Cardiac muscle cell (in vitro differentiated cells and primary cell): ENCODE measurements around the gene TMEM109. TPM values are rescaled to one million over a fixed set of nuclear protein-coding genes. Genes with fewer than 3 reads are reported as not detected.
A peak's percentile ranks its signal among the peaks of the same experiment; 100 is the strongest.

Experiments used
- DNase-seq, 2 donors: peaks; one replicate each; pipeline versions ENCODE4 v3.0.0 to v3.0.0-alpha.2; 2010 to 2017; ENCODE audit warnings: low read depth in 1 of 2, low spot score in 1 of 2
- H3K27ac ChIP-seq: fragments of 200-600 bp; sonication (generic); 2 replicates; pipeline ENCODE4 v1.5.1; 2016
- H3K27me3 ChIP-seq: fragments of 200-600 bp; sonication (generic); 2 replicates; pipeline ENCODE4 v1.6.0; 2016; ENCODE audit warnings: control low read depth
- H3K36me3 ChIP-seq: fragments of 200-600 bp; sonication (generic); 2 replicates; pipeline ENCODE4 v1.5.1; 2016; ENCODE audit warnings: control low read depth
- H3K4me1 ChIP-seq: fragments of 200-600 bp; sonication (generic); 2 replicates; pipeline ENCODE4 v1.8.1; 2017; ENCODE audit warnings: low read depth, mild to moderate bottlenecking, mixed run types
- H3K4me3 ChIP-seq: fragments of 200-600 bp; sonication (generic); 2 replicates; pipeline ENCODE4 v1.5.1; 2016; ENCODE audit warnings: mild to moderate bottlenecking
- H3K9me3 ChIP-seq: fragments of 200-600 bp; sonication (generic); 2 replicates; pipeline ENCODE4 v1.5.1; 2017; ENCODE audit warnings: low read depth, mild to moderate bottlenecking, control low read depth
- polyA plus RNA-seq: library from polyadenylated mRNA; unstranded; fragments of >200 nt; fragmentation: Nextera tagmentation; extraction: Ambion mirVana; gene quantifications from 2 replicates; pipeline ENCODE4 v1.2.1, GENCODE V29; 2016
- total RNA-seq: library from RNA; depleted of rRNA; stranded (reverse); fragments of >200 nt; gene quantifications from 2 replicates; pipeline ENCODE4 v1.2.3, GENCODE V29; 2016
- TF ChIP-seq, protein P1 (sequence below): IDR thresholded peaks from 2 replicates; pipeline ENCODE4 v1.5.1; 2012; ENCODE audit warnings: low read depth, mild to moderate bottlenecking, low read length

TMEM109 gene
- total and polyA plus RNA-seq, 2 experiments from 2014 or later = 56.7 to 109 TPM

DNA sequence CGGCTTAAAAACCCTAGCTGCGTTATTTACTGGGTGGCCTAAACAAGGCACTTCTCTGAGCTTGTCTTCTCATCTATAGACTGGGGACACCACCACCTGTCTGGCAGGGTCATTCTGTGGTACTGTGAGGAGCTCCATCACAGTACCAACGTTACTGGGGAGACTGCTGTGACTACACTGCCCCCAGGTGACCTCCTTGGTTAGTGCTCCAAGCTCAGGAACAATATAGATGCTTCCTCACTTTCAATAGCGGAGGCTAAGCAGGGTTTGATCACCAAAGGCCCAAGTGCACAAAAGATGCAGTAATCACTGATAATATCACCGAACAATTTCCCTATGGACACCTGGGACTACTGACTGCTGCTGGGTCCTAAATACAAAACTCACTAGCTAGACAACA is 26.4 kb upstream of the TMEM109 start:
- Histone ChIP-seq H3K36me3 (no peaks in the 10 kb centered on the region), H3K4me1 (no peaks in the 10 kb centered on the region), H3K4me3 (no peak overlapping the region), H3K9me3 (no peaks in the 10 kb centered on the region), H3K27me3 (no peaks in the 10 kb centered on the region), H3K27ac (no peak overlapping the region)
- DNase-seq = peak; percentile 55 to 75
- TF ChIP-seq, protein P1, sequence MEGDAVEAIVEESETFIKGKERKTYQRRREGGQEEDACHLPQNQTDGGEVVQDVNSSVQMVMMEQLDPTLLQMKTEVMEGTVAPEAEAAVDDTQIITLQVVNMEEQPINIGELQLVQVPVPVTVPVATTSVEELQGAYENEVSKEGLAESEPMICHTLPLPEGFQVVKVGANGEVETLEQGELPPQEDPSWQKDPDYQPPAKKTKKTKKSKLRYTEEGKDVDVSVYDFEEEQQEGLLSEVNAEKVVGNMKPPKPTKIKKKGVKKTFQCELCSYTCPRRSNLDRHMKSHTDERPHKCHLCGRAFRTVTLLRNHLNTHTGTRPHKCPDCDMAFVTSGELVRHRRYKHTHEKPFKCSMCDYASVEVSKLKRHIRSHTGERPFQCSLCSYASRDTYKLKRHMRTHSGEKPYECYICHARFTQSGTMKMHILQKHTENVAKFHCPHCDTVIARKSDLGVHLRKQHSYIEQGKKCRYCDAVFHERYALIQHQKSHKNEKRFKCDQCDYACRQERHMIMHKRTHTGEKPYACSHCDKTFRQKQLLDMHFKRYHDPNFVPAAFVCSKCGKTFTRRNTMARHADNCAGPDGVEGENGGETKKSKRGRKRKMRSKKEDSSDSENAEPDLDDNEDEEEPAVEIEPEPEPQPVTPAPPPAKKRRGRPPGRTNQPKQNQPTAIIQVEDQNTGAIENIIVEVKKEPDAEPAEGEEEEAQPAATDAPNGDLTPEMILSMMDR = peak; percentile 80

DNA sequence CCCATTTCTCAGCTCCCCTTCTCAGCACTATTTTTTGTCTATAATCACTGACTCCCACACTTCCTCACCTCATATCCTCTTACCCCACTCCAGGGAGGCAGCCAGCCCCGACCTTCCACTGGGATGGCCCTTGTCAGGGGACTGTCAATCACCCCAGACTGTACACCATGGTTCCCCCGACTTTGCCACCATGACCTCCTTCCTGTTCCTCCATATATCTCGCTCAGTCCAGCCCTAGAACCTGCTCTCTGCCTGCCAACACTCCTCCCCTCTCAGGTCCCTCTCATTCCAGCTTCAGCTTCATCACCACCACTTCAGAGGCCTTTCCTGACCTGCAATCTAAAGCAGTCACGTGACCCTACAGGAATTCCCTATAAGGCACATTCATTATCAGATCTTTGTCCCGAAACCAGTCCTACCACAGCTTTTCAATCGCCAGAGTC is 24.1 kb upstream of the TMEM109 start:
- TF ChIP-seq, protein P1 = no peak
- H3K27me3 ChIP-seq = no peaks in the 10 kb centered on the region
- no peak overlapping the region for H3K4me3 ChIP-seq
- H3K9me3 ChIP-seq = no peaks in the 10 kb centered on the region
- DNase-seq = no peak
- H3K4me1 ChIP-seq = no peaks in the 10 kb centered on the region
- peaks cover 14% of the 10 kb centered on the region for H3K36me3 ChIP-seq
- H3K27ac ChIP-seq = no peak overlapping the region

DNA sequence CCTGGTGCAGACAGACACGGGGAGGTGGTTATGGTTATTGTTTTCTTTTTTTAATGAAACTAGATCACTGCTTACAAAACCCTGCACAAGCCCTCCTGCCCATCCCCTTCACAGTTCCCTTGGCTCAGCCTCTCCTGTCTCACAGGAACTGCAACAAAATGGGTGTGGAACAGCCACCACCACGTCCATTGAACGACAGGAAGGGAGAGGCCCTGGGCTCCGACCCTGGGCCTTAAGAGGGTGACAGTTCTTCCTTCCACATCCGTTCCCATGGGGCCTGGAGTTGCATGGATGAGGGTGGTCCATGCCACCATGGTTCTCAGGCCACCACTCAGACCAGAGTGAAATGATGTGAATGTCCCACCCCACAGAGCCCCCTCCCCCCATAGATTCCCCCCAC is 23.3 kb upstream of the TMEM109 start:
- H3K4me1 ChIP-seq = no peaks in the 10 kb centered on the region
- no peak for DNase-seq
- TF ChIP-seq, protein P1 = no peak
- no peak overlapping the region for H3K27ac ChIP-seq
- peaks cover 21% of the 10 kb centered on the region for H3K36me3 ChIP-seq
- no peak overlapping the region for H3K4me3 ChIP-seq
- H3K9me3 ChIP-seq = no peaks in the 10 kb centered on the region
- H3K27me3 ChIP-seq = no peaks in the 10 kb centered on the region

DNA sequence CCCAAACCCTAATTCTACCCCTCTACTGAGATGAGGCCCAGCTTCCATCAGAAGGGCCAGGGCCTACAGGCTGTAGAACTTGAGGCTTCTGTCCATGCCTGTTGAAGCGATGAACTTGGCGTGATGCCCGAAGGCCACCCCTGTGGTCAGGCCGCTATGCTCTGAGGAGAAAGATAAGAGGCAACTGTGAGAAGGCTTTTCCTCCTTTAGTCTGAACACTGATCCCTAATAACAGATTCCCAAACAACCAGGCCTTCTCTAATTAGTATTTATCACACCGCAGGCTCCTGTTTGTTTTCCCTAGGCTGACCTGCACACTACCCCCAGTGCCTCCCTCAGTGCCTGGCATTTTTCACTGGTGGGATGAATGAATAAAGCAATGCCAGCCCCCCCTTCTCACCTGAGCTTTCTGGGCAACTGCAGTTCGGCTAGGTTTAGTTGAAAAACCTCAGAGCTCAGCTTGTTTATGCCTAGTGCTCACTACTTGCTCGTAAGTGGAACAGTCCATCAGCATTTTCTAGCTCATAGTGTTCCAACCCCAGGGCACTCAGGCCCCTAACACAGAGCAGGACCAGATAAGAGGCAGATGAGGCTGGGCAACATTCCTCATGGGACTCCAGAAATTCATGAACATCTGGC is 22.7 kb upstream of the TMEM109 start:
- Histone ChIP-seq H3K27me3 (no peaks in the 10 kb centered on the region), H3K4me1 (no peaks in the 10 kb centered on the region), H3K36me3 (peaks cover 27% of the 10 kb centered on the region), H3K4me3 (no peak overlapping the region), H3K9me3 (no peaks in the 10 kb centered on the region), H3K27ac (no peak overlapping the region)
- peak; percentile 23 to 79 for DNase-seq
- TF ChIP-seq, protein P1 = no peak

DNA sequence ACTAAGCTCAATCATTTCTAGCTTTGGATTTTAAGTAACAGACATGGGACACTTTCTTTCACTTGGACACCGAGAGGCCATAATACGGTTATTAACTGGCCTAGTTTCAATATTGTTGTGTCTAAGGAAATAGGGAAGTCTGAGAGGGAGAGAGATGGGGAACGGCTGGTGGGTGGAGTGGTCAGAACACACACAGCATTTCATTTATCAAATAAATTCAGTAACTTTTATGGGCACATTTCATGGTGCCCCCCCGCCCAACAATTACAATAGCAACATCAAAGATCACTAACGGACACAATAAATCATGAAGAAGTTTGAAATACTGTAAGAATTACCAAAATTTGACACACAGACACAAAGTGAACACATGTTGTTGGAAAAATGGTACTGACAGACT is 18.3 kb upstream of the TMEM109 start:
- no peaks in the 10 kb centered on the region for H3K4me1 ChIP-seq
- no peak overlapping the region for H3K4me3 ChIP-seq
- TF ChIP-seq, protein P1 = no peak
- H3K27ac ChIP-seq = no peak overlapping the region
- no peaks in the 10 kb centered on the region for H3K9me3 ChIP-seq
- H3K36me3 ChIP-seq = peaks cover 64% of the 10 kb centered on the region
- no peak for DNase-seq
- no peaks in the 10 kb centered on the region for H3K27me3 ChIP-seq

DNA sequence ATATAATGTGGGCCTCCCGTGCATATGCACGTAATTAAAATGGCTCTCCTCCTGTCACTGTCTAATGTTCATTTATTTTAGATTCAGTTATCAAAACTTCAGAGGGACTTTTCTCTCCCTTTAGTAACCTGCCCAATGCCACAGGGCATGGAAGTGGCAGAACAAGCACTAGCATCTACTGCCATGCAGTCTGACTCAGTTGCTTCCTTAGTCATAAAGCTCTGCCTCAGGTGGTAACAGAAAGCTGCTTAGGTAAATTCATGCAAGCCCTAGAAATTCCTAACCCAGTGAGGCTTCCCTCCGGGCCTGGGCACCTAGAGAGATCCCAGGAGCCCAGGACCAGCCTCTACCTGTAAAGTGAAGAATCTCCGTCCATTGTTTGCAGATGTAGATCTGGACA is 16.5 kb upstream of the TMEM109 start:
- Histone ChIP-seq H3K9me3 (no peaks in the 10 kb centered on the region), H3K27me3 (no peaks in the 10 kb centered on the region), H3K27ac (no peak overlapping the region), H3K4me1 (no peaks in the 10 kb centered on the region), H3K36me3 (peaks cover 67% of the 10 kb centered on the region), H3K4me3 (no peak overlapping the region)
- TF ChIP-seq, protein P1 = no peak
- DNase-seq = no peak
